C4-2B (cell line): ENCODE results near the gene SYNGR3.

ENCODE experiments used
- H3K27ac ChIP-seq: fragments of 450-650 bp; 2 replicates; pipeline ENCODE4 v1.5.1; 2017
- ZFX ChIP-seq: fragments of 450-650 bp; IDR thresholded peaks from 2 replicates; pipeline ENCODE4 v1.6.1; 2017
- TF ChIP-seq, protein P1 (sequence below): fragments of 450-650 bp; conservative IDR thresholded peaks from 2 replicates; pipeline ENCODE4 v1.5.1; 2017; ENCODE audit warnings: mild to moderate bottlenecking

Gene SYNGR3

DNA sequence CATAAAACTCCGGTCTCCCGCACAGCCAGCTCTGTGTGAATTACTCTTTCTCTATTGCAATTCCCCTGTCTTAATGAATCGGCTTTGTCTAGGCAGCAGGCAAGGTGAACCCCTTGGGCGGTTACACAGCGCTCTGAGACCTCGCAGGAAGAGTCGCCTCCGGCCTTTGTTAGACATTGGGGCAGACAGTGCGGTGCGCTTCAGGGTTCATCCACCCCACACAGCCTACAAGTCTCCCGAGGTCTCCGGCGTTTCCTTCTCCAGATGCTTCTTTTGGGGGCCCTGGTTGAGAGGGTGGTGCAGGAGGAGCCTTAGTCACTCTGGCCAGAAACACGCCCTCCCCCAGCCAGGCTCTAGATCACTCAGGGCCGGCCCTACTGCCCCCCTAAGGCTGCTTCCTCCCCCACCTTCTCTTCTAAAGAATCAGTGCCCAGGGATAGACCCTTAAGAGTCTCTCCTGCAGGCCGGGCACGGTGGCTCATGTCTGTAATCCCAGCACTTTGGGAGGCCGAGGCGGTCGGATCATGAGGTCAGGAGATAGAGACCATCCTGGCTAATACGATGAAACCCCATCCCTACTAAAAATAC lies 45.1 kb upstream of the SYNGR3 start:
- TF ChIP-seq, protein P1, sequence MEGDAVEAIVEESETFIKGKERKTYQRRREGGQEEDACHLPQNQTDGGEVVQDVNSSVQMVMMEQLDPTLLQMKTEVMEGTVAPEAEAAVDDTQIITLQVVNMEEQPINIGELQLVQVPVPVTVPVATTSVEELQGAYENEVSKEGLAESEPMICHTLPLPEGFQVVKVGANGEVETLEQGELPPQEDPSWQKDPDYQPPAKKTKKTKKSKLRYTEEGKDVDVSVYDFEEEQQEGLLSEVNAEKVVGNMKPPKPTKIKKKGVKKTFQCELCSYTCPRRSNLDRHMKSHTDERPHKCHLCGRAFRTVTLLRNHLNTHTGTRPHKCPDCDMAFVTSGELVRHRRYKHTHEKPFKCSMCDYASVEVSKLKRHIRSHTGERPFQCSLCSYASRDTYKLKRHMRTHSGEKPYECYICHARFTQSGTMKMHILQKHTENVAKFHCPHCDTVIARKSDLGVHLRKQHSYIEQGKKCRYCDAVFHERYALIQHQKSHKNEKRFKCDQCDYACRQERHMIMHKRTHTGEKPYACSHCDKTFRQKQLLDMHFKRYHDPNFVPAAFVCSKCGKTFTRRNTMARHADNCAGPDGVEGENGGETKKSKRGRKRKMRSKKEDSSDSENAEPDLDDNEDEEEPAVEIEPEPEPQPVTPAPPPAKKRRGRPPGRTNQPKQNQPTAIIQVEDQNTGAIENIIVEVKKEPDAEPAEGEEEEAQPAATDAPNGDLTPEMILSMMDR = no peak
- no peak for TF ChIP-seq ZFX
- no peak overlapping the region for H3K27ac ChIP-seq

DNA sequence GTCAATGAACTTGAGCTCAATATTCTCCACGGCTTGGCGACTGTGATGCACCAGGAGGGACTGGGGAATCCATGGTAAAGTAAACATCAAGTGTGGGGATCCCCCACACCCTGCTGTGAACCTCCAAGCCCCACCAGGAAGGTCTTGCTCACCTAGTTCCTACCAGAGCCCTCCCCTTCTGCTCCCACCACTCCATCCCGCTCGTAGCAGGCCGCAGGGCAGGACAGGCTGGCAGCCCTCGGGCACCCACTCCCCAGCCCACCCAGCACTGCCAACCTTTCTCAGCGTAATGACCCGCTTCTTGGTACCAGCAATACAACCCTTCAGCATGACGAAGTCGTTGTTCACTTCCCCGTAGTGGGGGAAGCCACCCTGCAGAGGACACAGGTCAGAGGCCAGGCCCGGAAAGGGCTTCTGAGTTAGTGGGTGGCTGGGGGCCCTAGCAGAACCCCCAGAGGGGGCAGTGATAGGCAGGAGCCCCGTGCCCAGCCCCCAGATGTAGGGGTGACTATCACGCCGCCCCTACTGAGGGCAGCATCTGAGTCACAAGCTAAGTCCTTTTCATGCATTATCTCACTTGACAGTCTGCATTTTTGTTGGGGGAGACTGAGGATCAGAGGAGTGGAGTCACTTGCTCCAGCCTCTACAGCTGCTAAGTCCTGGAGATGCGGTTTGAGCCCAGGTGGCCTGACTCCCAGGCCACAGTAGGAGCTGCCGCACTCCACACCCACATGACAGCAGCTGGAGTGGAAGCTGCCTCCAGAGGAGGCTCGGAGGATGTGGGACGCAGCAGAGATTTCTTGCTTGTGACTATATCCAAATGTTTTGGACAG lies 44.0 kb upstream of the SYNGR3 start:
- no peak overlapping the region for H3K27ac ChIP-seq
- TF ChIP-seq, protein P1 = no peak
- no peak for TF ChIP-seq ZFX

DNA sequence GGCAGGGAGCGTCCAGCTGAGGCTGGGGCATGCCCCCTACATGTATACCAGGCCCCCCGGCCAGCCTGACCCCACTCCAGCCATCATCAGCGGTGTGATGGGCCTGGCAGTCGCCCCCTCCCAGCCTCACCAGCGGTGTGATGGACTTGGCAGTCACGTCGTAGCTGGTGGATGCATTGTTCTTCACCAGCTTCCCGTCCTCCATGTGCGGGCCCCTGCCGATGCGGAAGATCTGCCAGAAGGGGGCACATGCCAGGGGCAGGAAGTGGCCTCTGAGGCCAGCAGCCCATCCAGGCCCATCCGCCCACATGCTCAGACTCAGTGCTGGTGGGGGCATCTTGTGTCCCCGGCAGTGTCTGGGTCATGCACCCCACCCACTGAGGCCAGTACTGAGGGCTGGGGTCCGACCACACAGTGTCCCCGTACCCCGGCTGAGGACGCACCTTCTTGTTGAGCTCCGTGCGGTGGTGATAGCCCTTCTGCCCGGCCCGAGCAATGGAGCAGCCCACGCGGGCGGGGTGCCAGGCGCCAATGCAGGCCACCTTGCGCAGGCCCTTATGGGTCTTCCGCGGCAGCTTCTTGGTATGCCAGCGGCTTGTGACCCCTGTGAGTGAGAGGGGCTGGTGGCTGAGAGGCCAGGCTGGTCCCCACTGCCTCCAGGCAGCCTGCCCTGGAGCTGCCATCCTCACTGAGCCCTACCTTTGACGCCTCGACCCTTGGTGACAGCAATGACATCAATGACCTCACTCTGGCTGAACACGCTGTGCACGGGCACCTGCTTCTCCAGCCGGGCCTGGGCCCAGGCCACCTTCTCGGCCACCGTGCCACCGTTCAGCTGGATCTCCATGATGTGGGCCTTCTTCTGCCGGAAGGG lies 43.0 kb upstream of the SYNGR3 start:
- H3K27ac ChIP-seq = no peak overlapping the region
- TF ChIP-seq, protein P1 = no peak
- TF ChIP-seq ZFX = no peak

DNA sequence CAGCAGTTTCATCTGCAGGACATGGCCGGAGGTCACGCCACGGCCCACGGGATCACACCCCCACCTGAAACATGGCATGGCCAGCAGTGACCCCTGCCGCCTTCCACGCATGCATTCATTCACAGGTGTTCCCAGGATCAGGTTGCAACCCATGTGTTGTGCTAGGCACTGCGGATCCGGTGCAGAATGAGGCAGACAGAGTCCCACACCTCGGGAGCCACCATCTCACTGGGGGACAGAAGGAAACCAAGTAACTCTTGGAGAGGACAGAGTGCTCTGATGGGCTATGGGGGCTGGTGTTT lies 42.5 kb upstream of the SYNGR3 start:
- TF ChIP-seq, protein P1 = no peak
- TF ChIP-seq ZFX = no peak
- H3K27ac ChIP-seq = no peak overlapping the region

DNA sequence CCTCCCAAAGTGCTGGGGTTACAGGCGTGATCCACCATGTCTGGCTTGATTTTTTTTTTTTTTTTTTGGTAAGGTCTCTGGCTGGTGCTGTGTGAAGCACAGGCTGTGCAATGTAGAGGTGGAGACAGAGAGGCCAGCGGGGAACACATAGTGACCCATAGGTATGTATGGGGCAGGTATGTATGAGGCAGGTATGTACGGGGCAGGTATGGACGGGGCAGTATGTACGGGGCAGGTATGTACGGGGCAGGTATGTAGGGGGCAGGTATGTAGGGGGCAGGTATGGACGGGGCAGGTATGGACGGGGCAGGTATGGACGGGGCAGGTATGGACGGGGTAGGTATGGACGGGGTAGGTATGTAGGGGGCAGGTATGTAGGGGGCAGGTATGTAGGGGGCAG lies 40.3 kb upstream of the SYNGR3 start:
- no peak for TF ChIP-seq ZFX
- TF ChIP-seq, protein P1 = no peak
- H3K27ac ChIP-seq = no peak overlapping the region

DNA sequence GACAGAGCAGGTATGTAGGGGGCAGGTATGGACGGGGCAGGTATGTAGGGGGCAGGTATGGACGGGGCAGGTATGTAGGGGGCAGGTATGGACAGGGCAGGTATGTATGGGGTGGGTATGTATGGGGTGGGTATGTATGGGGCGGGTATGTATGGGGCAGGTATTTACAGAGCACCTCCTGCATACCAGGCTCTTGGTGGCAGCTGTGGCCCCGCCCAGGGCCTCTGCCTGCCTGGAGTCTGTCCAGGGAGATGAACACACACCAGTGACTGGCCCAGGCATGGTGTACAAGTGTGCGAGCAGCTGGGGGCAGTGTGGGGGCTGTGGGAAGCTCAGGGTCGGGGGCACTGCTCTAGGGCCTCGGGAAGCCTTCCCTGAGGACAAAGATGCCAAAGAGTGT lies 39.7 kb upstream of the SYNGR3 start:
- TF ChIP-seq, protein P1 = no peak
- TF ChIP-seq ZFX = no peak

DNA sequence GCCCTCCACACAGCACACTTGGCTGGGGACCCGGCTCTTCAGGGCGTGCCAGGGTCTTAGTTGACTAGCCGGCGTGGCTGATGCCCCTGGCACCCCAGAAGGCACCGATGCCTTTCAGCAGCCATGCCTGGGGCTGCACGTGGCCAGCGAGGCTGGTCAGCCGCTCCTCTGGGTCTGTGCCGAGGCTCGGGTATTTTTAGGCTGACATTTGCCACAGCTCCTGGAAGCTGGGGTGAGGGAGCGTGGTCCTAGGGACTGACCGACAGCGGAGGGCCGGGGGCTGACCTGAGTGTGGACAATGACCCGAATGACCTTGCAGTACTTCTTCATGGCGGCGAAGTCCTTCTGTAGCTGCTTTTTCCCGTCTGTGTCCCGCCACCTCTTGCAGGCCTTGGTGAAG lies 39.2 kb upstream of the SYNGR3 start:
- H3K27ac ChIP-seq = no peak overlapping the region
- TF ChIP-seq, protein P1 = no peak
- no peak for TF ChIP-seq ZFX

More for the DNA sequence above, 39.7 kb upstream of the SYNGR3 start:
- no peak overlapping the region for H3K27ac ChIP-seq
